Fibroblast of skin of back (primary cell): Measurements from ENCODE around the gene LRFN2.

Experiments
- DNase-seq: peaks from one replicate; pipeline ENCODE4 v3.0.0-alpha.2; 2013

LRFN2 gene

DNA sequence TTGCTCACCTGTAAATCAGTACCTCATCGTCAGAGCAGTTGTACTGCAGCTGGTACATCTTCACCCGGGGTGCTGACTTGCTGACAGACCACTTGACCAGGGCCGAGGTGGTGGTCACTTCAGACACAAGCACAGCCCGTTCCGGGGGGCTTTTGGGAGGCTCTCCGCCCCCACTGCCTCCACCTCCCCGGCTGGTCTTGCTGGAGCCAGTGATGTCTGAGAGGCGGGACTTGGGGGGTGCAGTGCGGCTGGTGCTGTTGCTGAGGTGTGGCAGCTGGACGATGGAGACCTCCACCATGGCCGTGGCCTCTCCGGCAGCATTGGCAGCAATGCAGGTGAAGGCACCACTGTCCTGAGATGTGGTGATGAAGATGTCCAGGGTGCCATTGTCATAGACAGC lies 155.5 kb downstream of the LRFN2 start:
- no peak for DNase-seq

GRCh38 chr6:40427196-40427595 lies 160.0 kb downstream of the LRFN2 start:
- DNase-seq, result no peak

DNA sequence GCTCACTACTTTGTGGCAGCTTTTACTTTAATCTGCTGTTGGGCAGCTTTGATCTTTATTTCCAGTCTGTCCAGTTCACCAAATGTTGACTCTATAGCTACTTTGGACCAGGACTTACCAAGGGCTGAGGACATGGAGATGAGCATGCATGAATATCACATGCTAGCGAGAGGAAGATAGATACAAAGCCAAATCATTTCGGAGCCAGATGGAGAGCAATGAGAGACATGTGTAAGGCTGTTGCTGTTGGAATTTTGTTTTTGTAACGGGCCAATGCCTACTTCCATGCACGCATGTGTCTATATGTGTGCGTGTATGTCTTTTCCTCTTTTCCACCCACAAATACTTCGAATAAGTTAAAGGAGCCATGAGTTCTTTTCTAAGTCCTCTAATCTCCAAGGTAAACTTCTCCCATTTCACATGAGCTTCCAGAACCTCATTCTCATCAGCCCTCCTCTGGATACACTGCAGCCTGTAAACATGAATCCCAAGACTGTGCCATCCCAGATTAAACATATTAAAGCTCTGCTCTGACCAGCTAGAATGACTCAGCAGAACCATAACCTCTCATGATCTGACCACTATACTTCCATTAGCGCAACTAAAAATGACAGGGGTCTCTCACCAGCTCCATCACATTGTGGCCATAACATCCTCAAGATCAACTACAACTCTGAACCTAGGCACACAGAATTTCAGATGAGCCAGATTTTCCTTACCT lies 160.7 kb downstream of the LRFN2 start:
- DNase-seq, result no peak

DNA sequence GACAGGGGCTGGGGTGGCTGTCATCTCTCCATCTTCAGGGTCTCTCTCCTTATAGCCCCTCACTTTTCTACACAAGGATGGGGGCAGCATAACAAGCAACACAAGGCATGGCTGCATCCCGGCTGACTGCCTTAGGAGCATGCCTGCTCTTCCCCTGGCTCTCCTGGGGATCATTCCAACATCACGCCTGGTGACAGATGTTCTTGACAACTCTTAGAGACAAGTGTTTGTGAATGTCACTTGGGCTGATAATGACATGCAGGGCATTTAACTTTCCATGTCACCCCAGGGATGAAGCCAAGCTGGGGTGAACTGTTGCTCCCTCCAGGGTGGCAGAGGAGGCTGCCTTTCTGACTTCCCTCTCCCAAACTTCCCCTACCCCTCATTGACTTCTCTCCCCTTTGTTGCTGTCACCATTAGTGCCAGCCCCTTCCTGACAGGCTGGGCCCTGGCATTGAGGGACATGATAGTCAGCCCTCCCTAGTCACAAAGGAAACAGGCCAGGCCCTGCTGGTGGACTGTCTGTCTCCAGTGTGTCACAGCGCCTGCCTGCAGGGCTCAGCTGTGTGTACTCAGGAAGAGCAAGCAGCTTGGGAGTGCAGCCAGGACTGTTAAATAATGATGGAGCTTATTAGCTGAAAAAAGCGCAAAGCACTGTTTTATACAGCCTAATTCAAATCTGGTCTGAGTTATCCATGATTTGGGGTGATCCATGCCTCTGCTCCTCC lies 161.8 kb downstream of the LRFN2 start:
- no peak for DNase-seq

GRCh38 chr6:40422046-40422445 lies 165.1 kb downstream of the LRFN2 start:
- no peak for DNase-seq

DNA sequence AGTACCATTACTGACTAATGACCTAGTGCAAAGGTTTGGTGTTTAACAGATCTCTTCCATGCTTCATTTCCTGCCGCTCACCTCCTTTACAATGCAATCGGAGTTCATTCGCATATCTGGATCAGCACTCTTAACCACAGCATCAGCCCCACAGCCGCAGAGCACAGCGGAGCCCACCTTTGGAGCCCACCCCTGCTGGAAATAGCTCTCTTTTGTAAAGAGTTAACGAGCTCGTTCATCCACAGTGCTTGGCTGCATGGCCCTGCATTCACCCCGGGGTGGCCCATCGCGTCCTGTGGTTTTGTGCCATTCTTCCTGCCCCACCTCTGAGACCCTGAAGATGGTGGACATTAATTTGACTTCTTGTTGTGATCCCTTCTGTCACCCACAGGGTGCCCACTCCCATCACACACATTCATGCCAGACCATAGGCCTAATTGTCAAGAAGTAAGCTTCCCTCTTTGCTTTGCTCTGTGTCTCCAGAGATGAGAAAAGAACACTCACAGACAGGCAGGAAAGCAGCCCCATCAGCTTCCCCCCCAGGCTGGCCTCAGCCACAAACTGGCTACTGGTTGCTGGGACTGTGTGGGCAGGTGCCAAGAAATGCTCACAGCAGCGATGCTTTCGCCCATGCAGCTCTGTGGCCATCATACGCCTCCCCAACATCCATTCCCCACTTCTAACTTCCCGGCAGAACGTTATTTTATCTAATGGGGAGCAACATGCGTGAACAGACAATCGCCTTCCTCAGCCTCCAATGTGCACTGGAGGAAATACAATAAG lies 167.0 kb downstream of the LRFN2 start:
- DNase-seq, result no peak

- DNase-seq, result no peak
These were observed 167.8 kb downstream of the LRFN2 start for GRCh38 chr6:40419377-40419776.

GRCh38 chr6:40417031-40417430 lies 170.1 kb downstream of the LRFN2 start:
- no peak for DNase-seq

GRCh38 chr6:40414617-40415016 lies 172.5 kb downstream of the LRFN2 start:
- no peak for DNase-seq

DNA sequence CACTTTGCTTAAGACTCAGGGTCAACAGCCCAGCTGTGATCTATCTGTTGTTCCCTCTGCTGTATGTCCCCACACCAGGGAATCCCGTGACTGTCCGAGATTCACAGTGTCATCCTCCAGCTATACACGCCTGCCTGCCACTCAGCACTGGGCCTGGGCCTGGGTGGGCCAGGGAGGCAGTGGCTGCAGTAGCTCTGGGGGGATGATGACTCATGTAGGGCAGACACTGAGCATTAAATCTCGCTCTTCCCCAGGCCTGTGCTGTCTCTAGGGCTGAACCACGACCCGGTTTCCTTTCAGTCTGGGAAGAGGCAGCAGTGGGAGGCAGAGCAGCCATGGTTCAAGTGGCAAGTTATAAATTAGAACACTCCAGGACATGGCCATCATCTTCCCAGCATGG lies 173.9 kb downstream of the LRFN2 start:
- DNase-seq, result peak; percentile 5

GRCh38 chr6:40411881-40412280 lies 175.3 kb downstream of the LRFN2 start:
- DNase-seq, result no peak

GRCh38 chr6:40410821-40411220 lies 176.3 kb downstream of the LRFN2 start:
- no peak for DNase-seq

DNA sequence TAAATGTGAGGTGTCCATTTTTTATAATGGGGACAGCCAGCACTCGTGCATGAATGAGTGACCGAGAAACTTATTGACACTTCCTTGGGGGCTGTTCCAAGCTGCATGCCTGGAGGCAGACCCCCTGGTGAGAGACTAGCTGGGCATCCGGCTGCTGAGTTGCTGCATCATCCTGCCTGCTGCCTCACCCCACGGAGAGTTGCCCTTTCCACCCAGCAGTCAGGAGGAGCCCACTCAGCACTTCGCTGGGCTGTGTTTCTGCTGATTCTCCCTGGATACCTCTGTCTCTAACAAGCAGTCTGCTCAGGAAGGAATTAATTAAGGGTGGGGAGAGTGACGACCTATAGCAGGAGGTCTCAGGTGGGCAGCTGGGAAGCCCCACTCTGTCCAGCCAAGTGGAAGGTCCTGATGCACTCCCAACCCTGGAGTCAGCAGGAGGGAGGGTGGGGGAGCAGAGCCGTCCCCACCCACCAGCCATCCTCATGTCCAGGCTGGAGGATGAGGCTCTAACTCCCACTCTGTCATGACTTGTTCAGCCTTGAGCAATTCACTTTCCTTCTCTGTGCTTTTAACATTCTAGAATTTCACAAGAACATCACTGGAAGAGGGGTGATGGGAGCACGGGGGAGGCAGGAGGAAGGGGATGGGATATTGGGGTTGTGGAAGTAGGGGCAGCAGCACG lies 177.3 kb downstream of the LRFN2 start:
- peak; percentile 39 for DNase-seq

DNA sequence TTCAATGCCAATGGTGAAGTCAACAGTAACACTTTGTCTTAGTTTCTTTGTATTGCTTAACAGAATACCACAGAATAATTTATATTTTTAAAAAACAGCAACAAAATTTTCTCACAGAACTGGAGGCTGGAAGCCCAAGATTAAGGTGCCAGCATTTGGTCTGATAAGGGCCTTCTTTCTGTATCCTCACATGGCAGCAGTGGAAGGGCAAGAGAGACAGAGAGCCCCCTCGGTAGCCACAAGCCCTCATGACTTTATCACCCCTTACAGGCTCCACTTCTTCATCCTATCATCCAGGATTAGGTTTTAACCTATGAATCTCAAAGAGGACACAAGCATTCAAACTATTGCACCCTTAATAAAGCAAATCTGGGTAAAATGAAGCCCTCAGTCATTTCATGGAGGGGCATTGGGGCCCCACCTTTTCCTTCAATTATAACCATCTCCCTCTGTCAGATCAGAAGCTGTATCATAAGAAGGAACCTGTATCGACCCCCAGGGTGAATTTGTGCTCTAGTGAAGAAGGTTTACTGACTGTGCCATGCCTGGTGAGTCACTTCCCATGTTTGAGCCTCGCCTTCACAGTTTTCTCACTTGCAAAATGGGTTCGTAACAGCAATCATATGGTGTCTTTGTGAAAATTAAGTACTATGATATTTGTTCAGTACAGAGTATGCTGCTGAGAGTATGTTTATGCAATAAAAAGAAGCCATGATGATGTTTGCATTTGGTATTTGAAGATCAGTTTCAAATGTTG lies 178.2 kb downstream of the LRFN2 start:
- peak; percentile 3 for DNase-seq

DNA sequence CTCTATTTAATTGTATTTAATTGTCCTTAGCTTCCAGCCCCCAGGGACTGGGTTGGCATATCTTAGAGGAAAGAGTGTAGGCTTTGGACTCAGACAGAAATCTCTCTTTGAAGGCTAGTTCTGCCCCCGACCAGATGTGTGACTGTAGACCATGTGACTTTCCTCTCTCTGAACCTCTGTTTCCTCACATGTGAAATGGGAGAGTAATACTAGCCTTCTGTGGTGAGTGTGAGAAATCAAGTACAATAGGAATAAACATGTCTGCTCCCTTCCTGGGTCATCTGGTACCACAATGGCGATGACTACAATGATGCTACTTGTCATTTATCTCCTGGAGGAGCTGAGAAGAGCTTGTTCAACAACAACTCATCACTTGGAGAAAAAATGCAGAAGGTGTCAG lies 179.9 kb downstream of the LRFN2 start:
- no peak for DNase-seq

GRCh38 chr6:40406175-40406574 lies 181.0 kb downstream of the LRFN2 start:
- no peak for DNase-seq

DNA sequence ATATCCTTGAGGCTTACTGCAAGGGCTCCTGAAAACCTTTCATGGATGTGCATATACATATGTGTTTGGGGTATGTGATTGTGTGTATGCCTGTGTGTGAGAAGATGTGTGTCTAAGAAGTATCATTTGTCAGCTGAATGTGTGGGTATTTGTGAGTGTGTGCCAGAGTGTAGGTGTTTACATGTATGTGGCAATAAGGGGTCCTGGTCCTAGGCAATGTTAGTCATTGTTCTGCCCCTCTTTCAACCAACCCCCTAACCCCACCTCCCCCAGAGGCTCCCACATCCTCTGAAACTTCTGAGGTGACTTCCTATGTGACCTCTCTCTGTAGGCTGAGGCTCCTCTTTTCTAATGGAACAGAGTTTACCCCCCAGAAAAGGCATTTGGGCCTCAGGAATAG lies 186.4 kb downstream of the LRFN2 start:
- no peak for DNase-seq

- no peak for DNase-seq
These were observed 187.2 kb downstream of the LRFN2 start for GRCh38 chr6:40399888-40400457.

- no peak for DNase-seq
These were observed 188.2 kb downstream of the LRFN2 start for GRCh38 chr6:40398810-40399477.

- DNase-seq, result no peak
These were observed 189.0 kb downstream of the LRFN2 start for GRCh38 chr6:40398034-40398691.
